Measurements from ENCODE around the gene MTURN. TPM values are rescaled to one million over a fixed set of nuclear protein-coding genes. Genes with fewer than 3 reads are reported as not detected.

MTURN gene
- total RNA-seq, 2 experiments from 2014 or later: 38.4 to 38.9 TPM

DNA sequence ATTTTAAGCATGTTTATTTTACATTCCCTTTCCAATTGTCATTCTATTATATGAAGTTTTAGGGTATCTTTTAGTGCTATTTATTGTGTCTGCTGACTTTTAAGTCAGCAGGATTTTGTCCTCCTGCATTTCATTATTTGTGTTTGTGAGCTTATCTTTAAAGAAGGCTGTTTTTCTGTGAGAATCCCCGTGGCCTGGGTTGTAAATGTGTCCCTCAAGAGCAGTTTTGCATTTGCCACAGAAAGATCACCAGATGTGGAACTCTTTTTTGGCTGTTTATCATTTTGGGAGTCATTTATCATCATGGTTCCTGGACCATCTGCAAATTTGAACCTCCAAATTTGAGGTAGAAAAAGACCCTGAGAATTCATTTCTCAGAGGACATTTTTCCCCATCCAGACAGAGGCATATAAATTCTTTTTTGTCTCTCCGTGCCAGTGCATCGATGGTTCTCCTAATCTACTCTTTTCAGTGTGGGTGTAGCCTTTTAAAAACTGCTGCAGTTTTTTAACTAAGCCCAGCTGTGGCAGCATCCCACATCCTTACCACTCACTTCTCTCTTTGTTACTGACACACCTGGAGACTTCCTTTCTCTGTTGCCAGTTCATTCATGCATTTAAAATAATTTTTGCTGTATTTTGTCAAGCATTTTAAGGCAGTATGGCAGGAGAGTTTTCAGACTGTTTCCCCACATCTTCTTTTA is 20.1 kb upstream of the MTURN start:
- no peak for TF ChIP-seq CTCF (IDR thresholded peaks at IDR 0.05)
- H3K27me3 ChIP-seq (ENCODE audit: control insufficient read depth in 1 of 2, insufficient read depth in 2 of 2, low read length in 2 of 2): no peaks in the 10 kb centered on the region
- H3K27ac ChIP-seq (ENCODE audit: low read depth in 1 of 2, low read length in 2 of 2): no peak overlapping the region
- H3K27ac Mint-ChIP-seq: no peak overlapping the region
- peaks cover 0 to 3% of the 10 kb centered on the region in 2 experiments for H3K9me3 ChIP-seq (ENCODE audit: control insufficient read depth in 1 of 2, insufficient read depth in 1 of 2, low read length in 2 of 2)
- POLR2A ChIA-PET: interaction anchor here (0.6 kb wide), 1 partner anchor 53 kb away, joined by 4 read pairs; no protein-coding TSS in a partner anchor
- H3K4me3 ChIP-seq (ENCODE audit: low read length): no peak overlapping the region
- no peak overlapping the region for H3K4me3 Mint-ChIP-seq
- intact Hi-C loops (cut with DNase I, micrococcal nuclease): no loop called here
- peaks cover 14% of the 10 kb centered on the region for H3K9me3 Mint-ChIP-seq
- ATAC-seq (ENCODE audit: poor library complexity) (no peak), DNase-seq (no peak)
- H3K36me3 ChIP-seq (ENCODE audit: insufficient read depth, low read length): no peaks in the 10 kb centered on the region
- no peaks in the 10 kb centered on the region for H3K27me3 Mint-ChIP-seq
- H3K4me1 ChIP-seq (ENCODE audit: insufficient read depth, low read length): no peaks in the 10 kb centered on the region
- H3K36me3 Mint-ChIP-seq (ENCODE audit: low read depth): peaks cover 21% of the 10 kb centered on the region
- H3K4me1 Mint-ChIP-seq (ENCODE audit: low read depth): peaks cover 9% of the 10 kb centered on the region
- CTCF ChIA-PET: no interaction called here

- intact Hi-C loops (cut with DNase I, micrococcal nuclease): no loop called here
- peaks cover 0 to 3% of the 10 kb centered on the region in 2 experiments for H3K9me3 ChIP-seq (ENCODE audit: control insufficient read depth in 1 of 2, insufficient read depth in 1 of 2, low read length in 2 of 2)
- no peak overlapping the region for H3K4me3 ChIP-seq (ENCODE audit: low read length)
- no peaks in the 10 kb centered on the region for H3K4me1 ChIP-seq (ENCODE audit: insufficient read depth, low read length)
- no peak overlapping the region for H3K27ac Mint-ChIP-seq
- H3K36me3 ChIP-seq (ENCODE audit: insufficient read depth, low read length): no peaks in the 10 kb centered on the region
- H3K27me3 ChIP-seq (ENCODE audit: control insufficient read depth in 1 of 2, insufficient read depth in 2 of 2, low read length in 2 of 2): no peaks in the 10 kb centered on the region
- H3K27ac ChIP-seq (ENCODE audit: low read depth in 1 of 2, low read length in 2 of 2): no peak overlapping the region
- H3K4me1 Mint-ChIP-seq (ENCODE audit: low read depth): peaks cover 9% of the 10 kb centered on the region
- DNase-seq (no peak), ATAC-seq (ENCODE audit: poor library complexity) (no peak)
- H3K27me3 Mint-ChIP-seq: no peaks in the 10 kb centered on the region
- peaks cover 11% of the 10 kb centered on the region for H3K9me3 Mint-ChIP-seq
- ChIA-PET POLR2A (no interaction called here), CTCF (no interaction called here)
- TF ChIP-seq CTCF (IDR thresholded peaks at IDR 0.05): no peak
- H3K36me3 Mint-ChIP-seq (ENCODE audit: low read depth): peaks cover 21% of the 10 kb centered on the region
- no peak overlapping the region for H3K4me3 Mint-ChIP-seq
These were observed 19.0 kb upstream of the MTURN start for GRCh38 chr7:30115709-30116297.

- POLR2A ChIA-PET: no interaction called here
- intact Hi-C loops (cut with DNase I, micrococcal nuclease): no loop called here
- no peaks in the 10 kb centered on the region for H3K36me3 ChIP-seq (ENCODE audit: insufficient read depth, low read length)
- no peak overlapping the region for H3K27ac ChIP-seq (ENCODE audit: low read depth in 1 of 2, low read length in 2 of 2)
- H3K4me1 ChIP-seq (ENCODE audit: insufficient read depth, low read length): no peaks in the 10 kb centered on the region
- Mint-ChIP-seq H3K36me3 (ENCODE audit: low read depth) (peaks cover 21% of the 10 kb centered on the region), H3K4me3 (no peak overlapping the region), H3K9me3 (peaks cover 11% of the 10 kb centered on the region), H3K27ac (no peak overlapping the region), H3K4me1 (ENCODE audit: low read depth) (peaks cover 9% of the 10 kb centered on the region), H3K27me3 (no peaks in the 10 kb centered on the region)
- no peaks in the 10 kb centered on the region for H3K27me3 ChIP-seq (ENCODE audit: control insufficient read depth in 1 of 2, insufficient read depth in 2 of 2, low read length in 2 of 2)
- CTCF ChIA-PET: no interaction called here
- ATAC-seq (ENCODE audit: poor library complexity) (no peak), DNase-seq (no peak)
- peaks cover 0 to 3% of the 10 kb centered on the region in 2 experiments for H3K9me3 ChIP-seq (ENCODE audit: control insufficient read depth in 1 of 2, insufficient read depth in 1 of 2, low read length in 2 of 2)
- H3K4me3 ChIP-seq (ENCODE audit: low read length): no peak overlapping the region
- no peak for TF ChIP-seq CTCF (IDR thresholded peaks at IDR 0.05)
These were observed 18.0 kb upstream of the MTURN start for GRCh38 chr7:30116771-30117170.

All from CD4-positive, alpha-beta T cell (primary cell).